HL-60 (cell line): ENCODE results near the gene CYP3A4.
"Not testable (repeated sequence)": the region's sequence is repeated elsewhere in the genome, so short reads cannot be mapped to it uniquely, and the experiment has no call there.

Experiments used
- DNase-seq, 2 experiments: peaks; one replicate each; pipeline ENCODE4 v3.0.0-alpha.2; 2010 to 2020; ENCODE audit warnings: low read depth in 1 of 2, low spot score in 1 of 2
- H3K27ac ChIP-seq: fragments of 250-450 bp; sonication (Bioruptor Pico); replicated peaks from 2 replicates; pipeline ENCODE4 v1.5.1; 2020; ENCODE audit warnings: mild to moderate bottlenecking, moderate library complexity
- H3K27me3 ChIP-seq: fragments of 250-450 bp; sonication (Bioruptor Pico); 2 replicates; pipeline ENCODE4 v1.5.1; 2021; ENCODE audit warnings: mild to moderate bottlenecking, moderate library complexity; ENCODE audit not compliant: insufficient read depth, poor library complexity, severe bottlenecking
- H3K4me3 ChIP-seq: replicated peaks from 2 replicates; pipeline ENCODE4 v1.5.1; 2011; ENCODE audit warnings: mild to moderate bottlenecking, control low read depth, low read length; ENCODE audit not compliant: insufficient read depth
- GABPA ChIP-seq: IDR thresholded peaks from 2 replicates; pipeline ENCODE4 v1.6.1; 2012; ENCODE audit warnings: low read depth
- POLR2AphosphoS5 ChIP-seq: IDR thresholded peaks from 2 replicates; pipeline ENCODE4 v1.6.1; 2012; ENCODE audit warnings: low read depth
- SPI1 ChIP-seq: IDR thresholded peaks from 2 replicates; pipeline ENCODE4 v1.6.1; 2012; ENCODE audit warnings: low read depth, mild to moderate bottlenecking, borderline replicate concordance
- TF ChIP-seq, protein P1 (sequence below): IDR thresholded peaks from one replicate; pipeline ENCODE4 v1.5.1; 2011; ENCODE audit warnings: low read length, control low read depth, inconsistent platforms; ENCODE audit not compliant: insufficient read depth
- TF ChIP-seq, protein P2 (sequence below): IDR thresholded peaks from 2 replicates; pipeline ENCODE4 v1.6.1; 2012; ENCODE audit warnings: low read depth; ENCODE audit not compliant: insufficient replicate concordance

The CYP3A4 gene

DNA sequence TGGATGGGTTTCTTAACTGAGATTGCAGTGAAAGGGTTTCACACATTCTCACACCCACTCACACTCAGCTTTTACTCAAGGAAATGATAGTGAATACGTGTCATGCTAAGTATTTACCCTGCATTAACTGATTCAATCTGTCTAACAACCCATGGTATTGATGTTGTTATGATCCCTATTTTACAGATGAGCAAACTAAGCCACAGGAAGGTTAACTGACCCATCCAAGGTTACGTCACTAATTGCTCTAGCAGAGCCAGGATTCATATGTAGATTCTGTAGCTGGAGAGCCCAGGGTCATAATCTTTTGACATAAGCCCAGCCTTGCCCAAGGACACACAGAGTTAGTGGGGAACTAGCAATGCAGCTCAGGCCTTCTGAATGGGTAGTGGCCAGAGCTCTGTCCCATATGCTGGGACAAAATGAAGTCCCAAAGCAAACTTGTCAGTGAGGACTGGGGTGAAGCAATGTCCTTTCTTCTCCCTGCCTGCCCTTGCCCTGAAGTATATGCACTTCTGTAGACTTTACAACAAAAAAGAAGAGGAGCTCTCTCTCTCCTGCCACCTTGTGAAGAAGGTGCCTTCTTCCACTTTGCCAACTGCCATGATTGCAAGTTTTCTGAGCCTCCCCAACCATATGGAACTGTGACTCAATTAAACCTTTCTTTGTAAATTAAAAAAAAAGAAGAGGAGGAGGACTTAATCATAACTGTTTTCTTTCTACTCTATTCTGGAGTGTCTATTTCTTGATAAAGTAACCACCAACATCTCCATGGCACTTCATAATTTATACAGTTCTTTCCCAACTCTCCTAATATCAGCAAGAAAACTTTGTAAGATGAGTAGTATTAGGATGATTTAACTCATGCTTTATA is 44.0 kb downstream of the CYP3A4 start:
- H3K27ac ChIP-seq = no peak overlapping the region
- TF ChIP-seq, protein P1, sequence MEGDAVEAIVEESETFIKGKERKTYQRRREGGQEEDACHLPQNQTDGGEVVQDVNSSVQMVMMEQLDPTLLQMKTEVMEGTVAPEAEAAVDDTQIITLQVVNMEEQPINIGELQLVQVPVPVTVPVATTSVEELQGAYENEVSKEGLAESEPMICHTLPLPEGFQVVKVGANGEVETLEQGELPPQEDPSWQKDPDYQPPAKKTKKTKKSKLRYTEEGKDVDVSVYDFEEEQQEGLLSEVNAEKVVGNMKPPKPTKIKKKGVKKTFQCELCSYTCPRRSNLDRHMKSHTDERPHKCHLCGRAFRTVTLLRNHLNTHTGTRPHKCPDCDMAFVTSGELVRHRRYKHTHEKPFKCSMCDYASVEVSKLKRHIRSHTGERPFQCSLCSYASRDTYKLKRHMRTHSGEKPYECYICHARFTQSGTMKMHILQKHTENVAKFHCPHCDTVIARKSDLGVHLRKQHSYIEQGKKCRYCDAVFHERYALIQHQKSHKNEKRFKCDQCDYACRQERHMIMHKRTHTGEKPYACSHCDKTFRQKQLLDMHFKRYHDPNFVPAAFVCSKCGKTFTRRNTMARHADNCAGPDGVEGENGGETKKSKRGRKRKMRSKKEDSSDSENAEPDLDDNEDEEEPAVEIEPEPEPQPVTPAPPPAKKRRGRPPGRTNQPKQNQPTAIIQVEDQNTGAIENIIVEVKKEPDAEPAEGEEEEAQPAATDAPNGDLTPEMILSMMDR = no peak
- TF ChIP-seq SPI1 (no peak), POLR2AphosphoS5 (no peak), GABPA (no peak)
- TF ChIP-seq, protein P2, sequence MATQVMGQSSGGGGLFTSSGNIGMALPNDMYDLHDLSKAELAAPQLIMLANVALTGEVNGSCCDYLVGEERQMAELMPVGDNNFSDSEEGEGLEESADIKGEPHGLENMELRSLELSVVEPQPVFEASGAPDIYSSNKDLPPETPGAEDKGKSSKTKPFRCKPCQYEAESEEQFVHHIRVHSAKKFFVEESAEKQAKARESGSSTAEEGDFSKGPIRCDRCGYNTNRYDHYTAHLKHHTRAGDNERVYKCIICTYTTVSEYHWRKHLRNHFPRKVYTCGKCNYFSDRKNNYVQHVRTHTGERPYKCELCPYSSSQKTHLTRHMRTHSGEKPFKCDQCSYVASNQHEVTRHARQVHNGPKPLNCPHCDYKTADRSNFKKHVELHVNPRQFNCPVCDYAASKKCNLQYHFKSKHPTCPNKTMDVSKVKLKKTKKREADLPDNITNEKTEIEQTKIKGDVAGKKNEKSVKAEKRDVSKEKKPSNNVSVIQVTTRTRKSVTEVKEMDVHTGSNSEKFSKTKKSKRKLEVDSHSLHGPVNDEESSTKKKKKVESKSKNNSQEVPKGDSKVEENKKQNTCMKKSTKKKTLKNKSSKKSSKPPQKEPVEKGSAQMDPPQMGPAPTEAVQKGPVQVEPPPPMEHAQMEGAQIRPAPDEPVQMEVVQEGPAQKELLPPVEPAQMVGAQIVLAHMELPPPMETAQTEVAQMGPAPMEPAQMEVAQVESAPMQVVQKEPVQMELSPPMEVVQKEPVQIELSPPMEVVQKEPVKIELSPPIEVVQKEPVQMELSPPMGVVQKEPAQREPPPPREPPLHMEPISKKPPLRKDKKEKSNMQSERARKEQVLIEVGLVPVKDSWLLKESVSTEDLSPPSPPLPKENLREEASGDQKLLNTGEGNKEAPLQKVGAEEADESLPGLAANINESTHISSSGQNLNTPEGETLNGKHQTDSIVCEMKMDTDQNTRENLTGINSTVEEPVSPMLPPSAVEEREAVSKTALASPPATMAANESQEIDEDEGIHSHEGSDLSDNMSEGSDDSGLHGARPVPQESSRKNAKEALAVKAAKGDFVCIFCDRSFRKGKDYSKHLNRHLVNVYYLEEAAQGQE = no peak
- no peaks in the 10 kb centered on the region for H3K27me3 ChIP-seq
- DNase-seq = no peak
- H3K4me3 ChIP-seq = no peak overlapping the region

DNA sequence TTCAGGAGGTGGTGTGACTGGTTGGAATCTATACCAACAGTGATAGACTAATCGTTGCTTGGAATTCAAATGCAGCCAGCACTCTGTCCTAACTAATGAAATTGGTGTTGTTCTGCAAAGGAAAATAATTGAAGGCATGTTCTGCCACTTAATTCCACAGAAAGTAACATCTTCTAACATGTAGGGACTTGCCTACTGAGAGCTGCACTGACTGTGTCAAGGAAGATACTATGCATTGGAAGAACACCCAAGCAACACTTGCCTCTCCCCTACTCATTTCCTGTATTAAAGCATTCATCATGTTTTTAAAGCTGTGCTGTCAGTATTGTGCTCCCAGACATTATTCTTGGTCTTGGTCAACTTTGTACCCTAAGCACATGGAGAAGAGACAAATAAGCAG is 46.3 kb downstream of the CYP3A4 start:
- no peak for DNase-seq
- Histone ChIP-seq H3K27me3 (no peaks in the 10 kb centered on the region), H3K27ac (no peak overlapping the region), H3K4me3 (no peak overlapping the region)
- TF ChIP-seq, protein P2 = no peak
- TF ChIP-seq POLR2AphosphoS5 (no peak), SPI1 (no peak), GABPA (no peak)
- TF ChIP-seq, protein P1 = no peak

DNA sequence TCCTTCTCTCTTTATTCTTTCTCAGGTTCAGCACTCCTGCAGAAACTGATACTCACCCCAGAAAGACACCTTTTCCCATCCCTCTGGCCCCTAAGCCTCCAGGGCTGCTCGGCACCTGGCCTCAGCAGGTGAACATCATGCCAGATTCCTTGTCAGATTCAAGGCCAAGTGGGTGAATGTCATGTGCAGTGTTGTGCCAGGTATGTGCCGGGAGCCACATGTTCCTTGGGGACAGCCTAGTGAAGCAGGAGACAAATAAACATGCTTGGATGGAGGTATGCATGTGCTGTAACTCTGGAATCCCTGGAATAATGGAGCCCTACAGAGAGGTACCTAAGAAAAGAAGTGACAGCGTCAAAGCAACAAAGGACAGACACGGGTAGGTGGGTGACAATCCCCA is 47.3 kb downstream of the CYP3A4 start:
- not testable (repeated sequence) for DNase-seq, H3K27me3 ChIP-seq, H3K4me3 ChIP-seq, H3K27ac ChIP-seq

DNA sequence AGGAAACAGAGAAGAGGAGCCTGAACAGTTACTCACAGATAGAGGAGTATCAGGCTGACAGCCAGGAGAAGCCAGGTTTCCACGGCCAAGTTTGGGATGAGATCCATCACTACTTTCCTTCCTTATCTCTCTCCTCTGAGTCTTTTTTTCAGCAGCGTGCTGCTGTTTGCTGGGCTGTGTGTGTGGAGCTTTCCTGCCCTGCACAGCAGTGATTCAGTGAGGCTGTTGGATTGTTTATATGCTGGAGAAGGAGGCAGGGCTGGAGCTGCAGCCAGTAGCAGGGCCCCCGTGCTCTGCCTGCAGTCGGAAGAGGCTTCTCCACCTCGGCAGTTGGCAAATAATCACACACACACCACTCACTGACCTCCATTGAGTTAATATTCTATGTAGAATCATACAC is 49.0 kb downstream of the CYP3A4 start, which contains the start of gene CYP3A7:
CYP3A7 (minus strand) TSS at position 210 of the 400 bp plus-strand sequence; CDS start at position 107, 103 bp downstream.
- H3K27ac ChIP-seq = no peak within 1 kb of the TSS
- no peak within 1 kb of the TSS for H3K4me3 ChIP-seq
- H3K27me3 ChIP-seq = no peaks in the 10 kb centered on the region
- DNase-seq = no peak
- TF ChIP-seq, protein P1 = no peak
- TF ChIP-seq GABPA (no peak), POLR2AphosphoS5 (no peak), SPI1 (no peak)
- TF ChIP-seq, protein P2 = no peak
